ENCODE data around the gene TPSAB1. TPM values are rescaled to one million over a fixed set of nuclear protein-coding genes. Genes with fewer than 3 reads are reported as not detected.

Gene TPSAB1
- polyA plus RNA-seq, 3 donors from 2014 or later = not detected

DNA sequence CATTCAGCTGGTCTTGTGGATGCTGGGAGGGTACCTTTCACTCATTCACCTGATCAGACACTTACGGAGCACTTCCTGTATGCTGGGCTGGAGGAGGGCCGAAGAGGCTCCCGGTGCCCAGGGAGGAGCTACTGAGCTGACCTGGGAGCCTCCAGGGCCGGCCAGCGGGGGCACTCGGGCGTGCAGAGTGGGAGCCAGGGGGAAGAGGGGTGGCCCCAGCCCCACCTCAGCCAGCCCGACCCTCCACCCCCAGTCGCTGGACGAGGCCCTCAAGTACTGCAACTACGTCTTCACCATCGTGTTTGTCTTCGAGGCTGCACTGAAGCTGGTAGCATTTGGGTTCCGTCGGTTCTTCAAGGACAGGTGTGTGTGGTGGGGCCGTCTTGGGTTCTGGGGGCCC, 25.8 kb upstream of the TPSAB1 start:
- Mint-ChIP-seq H3K27me3 (ENCODE audit: low read depth in 3 of 3) (peaks cover 0 to 1% (median 0%) of the 10 kb centered on the region in 3 donors), H3K4me3 (no peak overlapping the region), H3K9me3 (no peaks in the 10 kb centered on the region), H3K27ac (no peak overlapping the region), H3K4me1 (no peaks in the 10 kb centered on the region), H3K36me3 (no peaks in the 10 kb centered on the region)
- no peak for DNase-seq

DNA sequence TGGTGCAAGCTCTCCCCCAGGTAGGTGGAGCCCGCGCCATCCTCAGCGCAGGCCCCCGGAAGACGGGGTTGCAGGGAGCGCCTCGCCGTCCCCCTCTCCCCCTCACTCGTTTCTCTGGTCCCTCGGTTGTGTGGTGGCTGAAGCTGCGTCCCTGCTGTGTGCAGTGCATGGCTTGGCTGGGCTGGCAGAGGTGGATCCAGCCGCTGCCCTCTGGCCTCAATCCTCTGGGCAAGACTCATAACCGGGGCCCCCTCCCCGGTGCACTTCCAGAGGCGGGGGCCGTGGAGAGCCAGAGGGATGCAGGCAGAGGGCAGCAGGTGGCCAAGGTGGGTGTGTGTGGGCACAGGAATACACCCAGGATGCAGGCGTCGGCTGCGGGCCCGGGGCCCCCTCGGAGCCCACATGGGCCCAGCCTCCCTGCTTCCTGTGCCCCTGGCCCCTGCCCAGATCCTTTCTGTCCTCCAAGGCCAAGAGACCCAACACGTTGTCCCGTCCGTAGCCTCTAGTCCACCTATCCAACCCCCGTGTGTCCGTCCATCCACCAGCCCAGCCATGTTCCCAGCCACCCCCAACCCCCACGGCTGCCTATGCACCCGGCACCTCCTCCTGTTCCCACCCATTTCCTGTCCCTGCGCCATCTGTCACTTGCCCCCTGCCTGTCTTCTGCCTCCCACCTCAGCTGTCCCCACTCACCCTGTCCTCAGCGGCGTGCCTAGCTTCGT, 24.8 kb upstream of the TPSAB1 start:
- DNase-seq = no peak
- H3K4me3 Mint-ChIP-seq = no peak overlapping the region
- peaks cover 0 to 1% (median 0%) of the 10 kb centered on the region in 3 donors for H3K27me3 Mint-ChIP-seq (ENCODE audit: low read depth in 3 of 3)
- no peaks in the 10 kb centered on the region for H3K4me1 Mint-ChIP-seq
- no peaks in the 10 kb centered on the region for H3K9me3 Mint-ChIP-seq
- H3K27ac Mint-ChIP-seq = no peak overlapping the region
- no peaks in the 10 kb centered on the region for H3K36me3 Mint-ChIP-seq

DNA sequence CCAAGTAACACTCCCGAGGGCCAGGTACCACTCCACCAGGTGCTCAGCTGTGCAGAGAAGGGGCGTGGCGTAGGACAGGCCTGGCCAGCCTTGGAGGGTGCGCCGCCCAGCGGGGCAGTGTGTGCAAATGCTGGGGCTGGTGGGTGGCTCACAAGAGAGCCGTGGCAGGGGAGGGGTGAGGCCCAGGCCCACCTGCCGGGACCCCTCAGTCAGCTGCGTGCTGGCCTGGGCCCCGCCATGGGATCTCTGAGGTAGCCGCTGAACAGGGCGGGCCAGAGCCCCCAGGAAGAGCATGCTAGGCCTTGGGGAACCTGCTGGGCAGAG, 24.2 kb upstream of the TPSAB1 start:
- no peaks in the 10 kb centered on the region for H3K36me3 Mint-ChIP-seq
- no peaks in the 10 kb centered on the region for H3K4me1 Mint-ChIP-seq
- H3K27ac Mint-ChIP-seq = no peak overlapping the region
- no peak overlapping the region for H3K4me3 Mint-ChIP-seq
- peaks cover 0 to 1% (median 0%) of the 10 kb centered on the region in 3 donors for H3K27me3 Mint-ChIP-seq (ENCODE audit: low read depth in 3 of 3)
- no peaks in the 10 kb centered on the region for H3K9me3 Mint-ChIP-seq
- DNase-seq = no peak

DNA sequence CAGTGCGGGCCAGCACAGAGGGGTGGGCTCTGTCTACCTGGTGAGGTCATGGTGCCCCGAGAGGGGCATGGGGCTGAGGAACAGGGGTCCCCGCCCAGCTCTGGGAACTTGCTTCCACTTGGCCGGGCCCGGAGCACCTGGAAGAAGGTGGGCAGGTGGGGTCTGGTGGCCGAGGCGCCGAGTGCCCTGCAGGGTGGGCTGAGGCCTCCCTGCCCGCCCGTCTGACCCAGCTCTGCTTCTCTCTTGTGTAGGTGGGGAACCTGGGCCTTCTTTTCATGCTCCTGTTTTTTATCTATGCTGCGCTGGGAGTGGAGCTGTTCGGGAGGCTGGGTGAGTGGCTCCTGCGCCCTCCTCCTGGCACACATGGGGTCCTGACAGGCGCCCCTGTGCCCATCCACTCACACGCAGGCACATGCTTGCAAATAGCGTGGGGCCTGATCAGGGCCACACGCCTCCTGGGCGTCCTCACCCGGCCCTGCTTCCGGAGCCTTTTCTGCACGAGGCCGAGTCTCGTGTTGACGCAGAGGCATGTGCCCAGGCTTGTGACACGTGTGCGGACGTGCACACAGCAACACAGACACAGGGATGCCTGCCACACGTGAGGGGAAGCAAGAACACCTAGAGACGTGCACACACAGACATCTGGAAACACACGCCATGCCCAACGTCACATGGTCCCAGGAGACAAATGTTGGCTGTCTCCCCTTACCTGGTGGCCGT, 23.7 kb upstream of the TPSAB1 start:
- H3K4me1 Mint-ChIP-seq = no peaks in the 10 kb centered on the region
- H3K9me3 Mint-ChIP-seq = no peaks in the 10 kb centered on the region
- no peaks in the 10 kb centered on the region for H3K36me3 Mint-ChIP-seq
- no peak overlapping the region for H3K4me3 Mint-ChIP-seq
- no peak overlapping the region for H3K27ac Mint-ChIP-seq
- peaks cover 0 to 3% (median 1%) of the 10 kb centered on the region in 3 donors for H3K27me3 Mint-ChIP-seq (ENCODE audit: low read depth in 3 of 3)
- no peak for DNase-seq

DNA sequence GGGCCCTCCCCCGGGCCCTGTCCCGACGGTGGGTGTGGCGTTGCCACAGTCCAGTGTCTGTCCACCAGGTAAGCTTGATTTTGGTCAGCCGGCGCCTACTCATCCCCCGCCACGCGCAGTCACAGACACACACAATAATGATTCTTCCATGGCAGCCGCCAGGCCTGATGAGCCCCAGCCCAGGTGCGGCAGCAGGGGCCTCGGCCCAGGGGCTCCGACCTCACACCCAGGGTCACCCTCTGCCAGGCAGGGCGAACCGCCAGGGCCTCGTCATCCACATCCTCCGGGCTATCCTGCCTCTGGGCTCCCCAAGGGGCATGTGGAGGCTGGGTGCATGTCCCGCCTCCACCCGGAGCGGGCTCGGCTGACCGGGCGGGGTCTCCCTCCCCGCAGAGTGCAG, 23.0 kb upstream of the TPSAB1 start:
- no peak overlapping the region for H3K4me3 Mint-ChIP-seq
- H3K36me3 Mint-ChIP-seq = no peaks in the 10 kb centered on the region
- no peak for DNase-seq
- H3K27ac Mint-ChIP-seq = no peak overlapping the region
- peaks cover 0 to 3% (median 1%) of the 10 kb centered on the region in 3 donors for H3K27me3 Mint-ChIP-seq (ENCODE audit: low read depth in 3 of 3)
- H3K9me3 Mint-ChIP-seq = no peaks in the 10 kb centered on the region
- H3K4me1 Mint-ChIP-seq = no peaks in the 10 kb centered on the region

DNA sequence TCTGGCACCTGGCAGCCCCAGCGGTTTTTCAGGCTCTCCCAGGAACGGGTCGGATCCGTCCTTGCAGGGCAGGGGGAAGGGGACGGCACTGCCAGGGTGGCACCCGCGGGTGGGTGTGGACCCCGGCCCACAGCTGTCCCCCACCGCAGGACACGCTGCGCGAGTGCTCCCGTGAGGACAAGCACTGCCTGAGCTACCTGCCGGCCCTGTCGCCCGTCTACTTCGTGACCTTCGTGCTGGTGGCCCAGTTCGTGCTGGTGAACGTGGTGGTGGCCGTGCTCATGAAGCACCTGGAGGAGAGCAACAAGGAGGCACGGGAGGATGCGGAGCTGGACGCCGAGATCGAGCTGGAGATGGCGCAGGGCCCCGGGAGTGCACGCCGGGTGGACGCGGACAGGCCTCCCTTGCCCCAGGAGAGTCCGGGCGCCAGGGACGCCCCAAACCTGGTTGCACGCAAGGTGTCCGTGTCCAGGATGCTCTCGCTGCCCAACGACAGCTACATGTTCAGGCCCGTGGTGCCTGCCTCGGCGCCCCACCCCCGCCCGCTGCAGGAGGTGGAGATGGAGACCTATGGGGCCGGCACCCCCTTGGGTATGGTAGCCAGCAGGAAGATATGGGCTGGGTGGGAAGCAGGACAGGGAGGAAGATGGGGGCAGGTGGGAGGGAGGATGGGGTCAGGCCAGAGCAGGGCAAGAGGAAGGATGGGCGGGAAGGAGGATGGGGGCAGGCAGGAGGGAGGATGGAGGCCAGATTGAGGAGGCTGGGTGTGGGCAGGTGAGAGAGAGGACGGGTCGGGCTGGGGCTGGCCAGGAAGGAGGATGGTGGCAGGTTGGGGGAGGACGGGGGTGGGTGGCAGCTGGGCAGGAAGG, 22.2 kb upstream of the TPSAB1 start:
- H3K9me3 Mint-ChIP-seq = no peaks in the 10 kb centered on the region
- no peaks in the 10 kb centered on the region for H3K4me1 Mint-ChIP-seq
- H3K27me3 Mint-ChIP-seq (ENCODE audit: low read depth in 3 of 3) = peaks cover 0 to 3% (median 1%) of the 10 kb centered on the region in 3 donors
- H3K4me3 Mint-ChIP-seq = no peak overlapping the region
- DNase-seq = no peak
- H3K36me3 Mint-ChIP-seq = no peaks in the 10 kb centered on the region
- no peak overlapping the region for H3K27ac Mint-ChIP-seq

DNA sequence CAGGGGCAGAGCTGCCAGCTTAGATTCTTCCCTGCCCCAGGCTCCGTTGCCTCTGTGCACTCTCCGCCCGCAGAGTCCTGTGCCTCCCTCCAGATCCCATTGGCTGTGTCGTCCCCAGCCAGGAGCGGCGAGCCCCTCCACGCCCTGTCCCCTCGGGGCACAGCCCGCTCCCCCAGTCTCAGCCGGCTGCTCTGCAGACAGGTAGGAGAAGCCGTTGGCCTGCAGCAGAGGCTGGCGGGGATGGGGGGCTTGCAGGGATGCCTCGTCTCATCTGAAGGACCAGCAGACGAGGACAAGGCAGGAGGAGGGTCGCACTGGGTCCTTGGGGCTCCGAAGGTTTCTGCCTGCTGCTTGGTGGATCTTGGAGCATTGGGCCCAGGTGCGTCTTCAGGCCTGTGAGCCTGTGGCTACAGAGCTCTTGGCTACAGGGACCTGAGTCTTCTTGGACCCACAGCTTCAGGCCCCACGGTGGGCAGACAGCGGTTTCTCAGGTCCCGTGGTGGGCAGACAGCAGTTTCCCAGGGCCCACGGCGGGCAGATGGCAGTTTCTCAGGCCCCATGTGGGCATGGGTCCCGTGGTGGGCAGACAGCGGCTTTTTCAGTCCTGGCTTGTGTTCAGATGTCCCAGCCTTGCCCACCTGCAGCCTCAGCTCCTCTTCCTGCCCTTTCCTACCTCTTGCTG, 21.4 kb upstream of the TPSAB1 start:
- Mint-ChIP-seq H3K9me3 (no peaks in the 10 kb centered on the region), H3K36me3 (no peaks in the 10 kb centered on the region), H3K4me1 (no peaks in the 10 kb centered on the region), H3K27me3 (ENCODE audit: low read depth in 3 of 3) (peaks cover 0 to 3% (median 1%) of the 10 kb centered on the region in 3 donors), H3K4me3 (no peak overlapping the region), H3K27ac (no peak overlapping the region)
- DNase-seq = no peak

DNA sequence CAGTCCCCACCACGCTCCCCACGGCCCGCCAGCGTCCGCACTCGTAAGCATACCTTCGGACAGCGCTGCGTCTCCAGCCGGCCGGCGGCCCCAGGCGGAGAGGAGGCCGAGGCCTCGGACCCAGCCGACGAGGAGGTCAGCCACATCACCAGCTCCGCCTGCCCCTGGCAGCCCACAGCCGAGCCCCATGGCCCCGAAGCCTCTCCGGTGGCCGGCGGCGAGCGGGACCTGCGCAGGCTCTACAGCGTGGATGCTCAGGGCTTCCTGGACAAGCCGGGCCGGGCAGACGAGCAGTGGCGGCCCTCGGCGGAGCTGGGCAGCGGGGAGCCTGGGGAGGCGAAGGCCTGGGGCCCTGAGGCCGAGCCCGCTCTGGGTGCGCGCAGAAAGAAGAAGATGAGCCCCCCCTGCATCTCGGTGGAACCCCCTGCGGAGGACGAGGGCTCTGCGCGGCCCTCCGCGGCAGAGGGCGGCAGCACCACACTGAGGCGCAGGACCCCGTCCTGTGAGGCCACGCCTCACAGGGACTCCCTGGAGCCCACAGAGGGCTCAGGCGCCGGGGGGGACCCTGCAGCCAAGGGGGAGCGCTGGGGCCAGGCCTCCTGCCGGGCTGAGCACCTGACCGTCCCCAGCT, 20.3 kb upstream of the TPSAB1 start:
- H3K4me3 Mint-ChIP-seq = no peak overlapping the region

DNA sequence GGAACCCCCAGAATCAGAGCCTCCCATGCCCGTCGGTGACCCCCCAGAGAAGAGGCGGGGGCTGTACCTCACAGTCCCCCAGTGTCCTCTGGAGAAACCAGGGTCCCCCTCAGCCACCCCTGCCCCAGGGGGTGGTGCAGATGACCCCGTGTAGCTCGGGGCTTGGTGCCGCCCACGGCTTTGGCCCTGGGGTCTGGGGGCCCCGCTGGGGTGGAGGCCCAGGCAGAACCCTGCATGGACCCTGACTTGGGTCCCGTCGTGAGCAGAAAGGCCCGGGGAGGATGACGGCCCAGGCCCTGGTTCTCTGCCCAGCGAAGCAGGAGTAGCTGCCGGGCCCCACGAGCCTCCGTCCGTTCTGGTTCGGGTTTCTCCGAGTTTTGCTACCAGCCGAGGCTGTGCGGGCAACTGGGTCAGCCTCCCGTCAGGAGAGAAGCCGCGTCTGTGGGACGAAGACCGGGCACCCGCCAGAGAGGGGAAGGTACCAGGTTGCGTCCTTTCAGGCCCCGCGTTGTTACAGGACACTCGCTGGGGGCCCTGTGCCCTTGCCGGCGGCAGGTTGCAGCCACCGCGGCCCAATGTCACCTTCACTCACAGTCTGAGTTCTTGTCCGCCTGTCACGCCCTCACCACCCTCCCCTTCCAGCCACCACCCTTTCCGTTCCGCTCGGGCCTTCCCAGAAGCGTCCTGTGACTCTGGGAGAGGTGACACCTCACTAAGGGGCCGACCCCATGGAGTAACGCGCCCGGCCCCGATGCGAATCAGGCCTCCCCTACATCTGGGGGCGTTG, 19.5 kb upstream of the TPSAB1 start:
- H3K4me3 Mint-ChIP-seq = no peak overlapping the region
- no peak overlapping the region for H3K27ac Mint-ChIP-seq
- H3K9me3 Mint-ChIP-seq = no peaks in the 10 kb centered on the region
- DNase-seq = no peak
- no peaks in the 10 kb centered on the region for H3K4me1 Mint-ChIP-seq
- H3K36me3 Mint-ChIP-seq = no peaks in the 10 kb centered on the region
- H3K27me3 Mint-ChIP-seq (ENCODE audit: low read depth in 3 of 3) = peaks cover 0 to 3% (median 1%) of the 10 kb centered on the region in 3 donors

More for the DNA sequence above, 20.3 kb upstream of the TPSAB1 start:
- H3K27me3 Mint-ChIP-seq (ENCODE audit: low read depth in 3 of 3) = peaks cover 0 to 3% (median 1%) of the 10 kb centered on the region in 3 donors
- H3K9me3 Mint-ChIP-seq = no peaks in the 10 kb centered on the region
- H3K27ac Mint-ChIP-seq = no peak overlapping the region
- H3K36me3 Mint-ChIP-seq = no peaks in the 10 kb centered on the region
- DNase-seq = no peak
- no peaks in the 10 kb centered on the region for H3K4me1 Mint-ChIP-seq

DNA sequence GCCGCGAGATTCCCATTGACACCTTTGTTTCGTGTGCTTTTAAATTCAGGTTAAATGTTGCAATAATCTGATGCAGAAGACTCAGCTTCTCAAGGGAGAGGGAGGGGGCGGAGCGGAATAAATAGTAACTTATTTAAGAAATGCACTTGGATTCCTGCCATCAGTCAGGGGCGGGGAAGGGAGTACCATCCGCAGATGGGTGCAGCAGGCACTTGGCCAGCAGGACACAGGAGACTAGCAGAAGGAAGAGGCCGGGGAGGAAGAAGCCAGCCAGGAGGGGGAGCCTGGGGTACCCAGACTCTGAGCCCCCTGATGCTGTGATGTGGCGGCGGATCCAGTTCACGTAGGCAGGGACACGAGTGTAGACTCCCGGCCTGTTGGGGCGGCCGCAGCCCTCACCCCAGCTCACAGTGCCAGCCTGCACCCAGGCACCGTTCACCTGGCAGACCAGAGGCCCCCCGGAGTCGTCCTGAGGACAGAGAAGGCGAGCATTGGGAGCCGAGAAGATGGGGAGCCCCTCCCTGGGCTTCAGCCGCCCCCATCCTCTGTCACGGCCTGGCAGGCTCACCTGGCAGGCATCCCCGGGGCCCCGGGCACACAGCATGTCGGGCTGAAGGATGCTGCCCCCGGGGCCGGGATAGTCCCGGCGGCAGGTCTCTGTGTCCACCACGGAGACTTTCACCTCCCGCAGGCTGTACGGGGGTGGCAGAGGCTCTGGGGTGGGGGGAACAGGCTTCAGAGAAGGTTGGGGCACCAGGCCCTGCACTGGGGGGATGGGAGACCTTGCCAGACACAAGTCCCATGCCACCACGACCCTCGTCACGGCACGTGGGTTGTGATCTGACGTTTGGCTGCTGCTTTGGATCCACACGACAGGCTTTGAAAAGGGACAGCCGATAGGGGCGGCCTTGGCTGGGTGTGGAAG, 18.6 kb upstream of the TPSAB1 start:
- Mint-ChIP-seq H3K9me3 (no peaks in the 10 kb centered on the region), H3K27me3 (ENCODE audit: low read depth in 3 of 3) (peaks cover 0 to 3% (median 0%) of the 10 kb centered on the region in 3 donors), H3K4me1 (no peaks in the 10 kb centered on the region), H3K27ac (no peak overlapping the region), H3K4me3 (no peak overlapping the region), H3K36me3 (no peaks in the 10 kb centered on the region)
- no peak for DNase-seq

DNA sequence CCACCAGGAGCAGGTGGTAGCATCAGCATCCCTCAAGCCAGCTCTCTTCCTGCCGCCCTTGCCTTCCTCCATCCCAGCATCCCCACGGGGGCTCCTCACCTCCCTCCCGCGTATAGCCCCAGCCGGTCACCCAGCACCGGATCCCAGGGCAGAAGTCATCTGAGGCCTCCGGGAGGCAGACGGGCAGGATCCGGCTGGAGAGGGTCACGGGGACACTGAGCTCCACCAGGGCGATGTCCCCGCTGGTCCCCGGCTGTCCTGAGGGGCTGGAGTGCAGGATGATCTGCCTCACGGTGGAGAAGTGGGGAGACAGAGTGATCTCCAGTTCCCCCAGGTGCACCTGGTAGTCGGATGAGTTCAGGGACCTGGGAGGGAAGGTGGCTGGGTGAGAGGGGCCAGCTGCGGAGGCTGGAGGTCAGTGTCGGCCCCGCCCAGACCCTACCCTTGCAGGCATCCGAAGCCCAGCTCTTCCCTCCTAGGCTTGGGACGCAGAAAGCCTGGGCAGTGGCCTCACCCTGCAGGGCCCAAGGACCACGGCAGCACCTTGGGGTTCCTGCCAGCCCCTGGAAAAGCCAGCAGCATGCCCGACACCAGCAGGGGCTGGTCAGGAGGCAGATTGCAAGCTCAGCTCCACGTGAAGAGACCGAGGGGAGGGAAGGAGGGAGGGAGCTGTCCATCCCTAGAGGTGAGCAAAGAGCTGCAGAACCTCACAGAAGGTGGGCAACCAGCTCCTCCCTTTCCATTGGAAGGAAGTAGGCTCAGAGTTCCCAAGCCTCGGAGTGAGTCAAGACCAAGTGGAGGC, 17.8 kb upstream of the TPSAB1 start:
- no peaks in the 10 kb centered on the region for H3K9me3 Mint-ChIP-seq
- H3K36me3 Mint-ChIP-seq = no peaks in the 10 kb centered on the region
- no peak overlapping the region for H3K4me3 Mint-ChIP-seq
- H3K27ac Mint-ChIP-seq = no peak overlapping the region
- H3K27me3 Mint-ChIP-seq (ENCODE audit: low read depth in 3 of 3) = peaks cover 0 to 3% (median 0%) of the 10 kb centered on the region in 3 donors
- no peak for DNase-seq
- no peaks in the 10 kb centered on the region for H3K4me1 Mint-ChIP-seq
